C4-2B (cell line): ENCODE data around the gene OGA.

Source experiments
- CTCF ChIP-seq: fragments of 450-650 bp; conservative IDR thresholded peaks from 2 replicates; pipeline ENCODE4 v1.5.1; 2017; ENCODE audit warnings: mild to moderate bottlenecking
- ZFX ChIP-seq: fragments of 450-650 bp; IDR thresholded peaks from 2 replicates; pipeline ENCODE4 v1.6.1; 2017

GRCh38 chr10:101841826-101842225, 23.6 kb upstream of the OGA start:
- TF ChIP-seq CTCF (no peak), ZFX (no peak)
